Measurements from ENCODE around the gene NPAS3.

DNA sequence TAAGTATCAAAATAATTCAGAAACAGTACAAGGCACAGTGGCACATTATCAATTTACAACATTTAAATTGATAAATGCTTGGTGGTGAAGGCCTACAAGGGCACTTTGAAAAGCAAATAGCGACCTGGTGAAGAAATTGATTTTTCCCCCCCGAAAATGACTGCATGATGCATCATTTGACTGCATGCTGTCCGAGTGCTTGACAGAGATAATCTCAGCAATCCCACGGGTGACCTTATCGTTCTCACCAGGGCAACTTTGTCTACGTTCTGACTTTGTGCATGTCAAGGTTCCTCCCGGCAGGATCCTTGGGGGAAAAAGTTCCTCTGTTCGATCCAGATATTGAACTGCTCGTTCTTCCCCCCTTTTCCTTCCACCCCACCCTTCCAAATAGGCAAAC, 627.4 kb downstream of the NPAS3 start:
- TF ChIP-seq, protein P1, sequence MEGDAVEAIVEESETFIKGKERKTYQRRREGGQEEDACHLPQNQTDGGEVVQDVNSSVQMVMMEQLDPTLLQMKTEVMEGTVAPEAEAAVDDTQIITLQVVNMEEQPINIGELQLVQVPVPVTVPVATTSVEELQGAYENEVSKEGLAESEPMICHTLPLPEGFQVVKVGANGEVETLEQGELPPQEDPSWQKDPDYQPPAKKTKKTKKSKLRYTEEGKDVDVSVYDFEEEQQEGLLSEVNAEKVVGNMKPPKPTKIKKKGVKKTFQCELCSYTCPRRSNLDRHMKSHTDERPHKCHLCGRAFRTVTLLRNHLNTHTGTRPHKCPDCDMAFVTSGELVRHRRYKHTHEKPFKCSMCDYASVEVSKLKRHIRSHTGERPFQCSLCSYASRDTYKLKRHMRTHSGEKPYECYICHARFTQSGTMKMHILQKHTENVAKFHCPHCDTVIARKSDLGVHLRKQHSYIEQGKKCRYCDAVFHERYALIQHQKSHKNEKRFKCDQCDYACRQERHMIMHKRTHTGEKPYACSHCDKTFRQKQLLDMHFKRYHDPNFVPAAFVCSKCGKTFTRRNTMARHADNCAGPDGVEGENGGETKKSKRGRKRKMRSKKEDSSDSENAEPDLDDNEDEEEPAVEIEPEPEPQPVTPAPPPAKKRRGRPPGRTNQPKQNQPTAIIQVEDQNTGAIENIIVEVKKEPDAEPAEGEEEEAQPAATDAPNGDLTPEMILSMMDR (IDR thresholded peaks at IDR 0.05; ENCODE audit: low read depth, low read length), result no peak
- TF ChIP-seq EZH2phosphoT487 (IDR thresholded peaks at IDR 0.05; ENCODE audit: low read depth), result no peak

Data from OCI-LY3 (cell line).